H9 (cell line): ENCODE results near the gene ADAMTS8. TPM values are rescaled to one million over a fixed set of nuclear protein-coding genes. Genes with fewer than 3 reads are reported as not detected.

Experiments used
- DNase-seq: peaks from one replicate; pipeline ENCODE4 v3.0.0-alpha.2; 2017
- H2AFZ ChIP-seq: one replicate; pipeline ENCODE4 v1.6.1; 2013; ENCODE audit warnings: mild to moderate bottlenecking, low read length, control low read depth, moderate library complexity
- H2AK5ac ChIP-seq: 2 replicates; pipeline ENCODE4 v1.6.1; 2013; ENCODE audit warnings: low read length, control low read depth, mixed read lengths; ENCODE audit not compliant: insufficient read length
- H2BK120ac ChIP-seq: one replicate; pipeline ENCODE4 v1.6.1; 2013; ENCODE audit warnings: low read depth, mild to moderate bottlenecking, low read length, control low read depth, inconsistent platforms; ENCODE audit not compliant: poor library complexity, severe bottlenecking
- H2BK12ac ChIP-seq: 2 replicates; pipeline ENCODE4 v1.6.1; 2013; ENCODE audit warnings: low read length, control low read depth, mixed read lengths, low read depth; ENCODE audit not compliant: insufficient read length
- H2BK15ac ChIP-seq: 2 replicates; pipeline ENCODE4 v1.6.1; 2013; ENCODE audit warnings: low read depth, low read length, control low read depth
- H2BK20ac ChIP-seq: one replicate; pipeline ENCODE4 v1.6.1; 2013; ENCODE audit warnings: low read depth, mild to moderate bottlenecking, low read length, control low read depth, inconsistent platforms; ENCODE audit not compliant: poor library complexity, severe bottlenecking
- H2BK5ac ChIP-seq: 2 replicates; pipeline ENCODE4 v1.6.1; 2013; ENCODE audit warnings: low read length, control low read depth, mixed read lengths; ENCODE audit not compliant: insufficient read length
- H3K14ac ChIP-seq: 2 replicates; pipeline ENCODE4 v1.6.1; 2013; ENCODE audit warnings: low read length, control low read depth; ENCODE audit not compliant: insufficient read depth
- H3K18ac ChIP-seq: 2 replicates; pipeline ENCODE4 v1.6.1; 2013; ENCODE audit warnings: low read depth, mild to moderate bottlenecking, mixed read lengths, low read length, control low read depth; ENCODE audit not compliant: insufficient read length
- H3K23ac ChIP-seq: 2 replicates; pipeline ENCODE4 v1.6.1; 2013; ENCODE audit warnings: low read length, control low read depth, mixed read lengths, low read depth; ENCODE audit not compliant: insufficient read length
- H3K23me2 ChIP-seq: 2 replicates; pipeline ENCODE4 v1.6.1; 2013; ENCODE audit warnings: low read depth, mild to moderate bottlenecking, mixed read lengths, low read length, control low read depth; ENCODE audit not compliant: insufficient read length, poor library complexity, severe bottlenecking
- H3K27ac ChIP-seq: 2 replicates; pipeline ENCODE4 v1.5.1; 2013; ENCODE audit warnings: low read length, control low read depth, mixed read lengths, low read depth; ENCODE audit not compliant: insufficient read length
- H3K27me3 ChIP-seq: 2 replicates; pipeline ENCODE4 v1.6.1; 2013; ENCODE audit warnings: low read length, control low read depth, inconsistent platforms; ENCODE audit not compliant: insufficient read depth
- H3K4ac ChIP-seq: 2 replicates; pipeline ENCODE4 v1.6.1; 2013; ENCODE audit warnings: low read depth, mild to moderate bottlenecking, control low read depth, inconsistent platforms, low read length, moderate library complexity
- H3K4me1 ChIP-seq: 2 replicates; pipeline ENCODE4 v1.6.1; 2013; ENCODE audit warnings: low read length, control low read depth, inconsistent platforms; ENCODE audit not compliant: insufficient read depth
- H3K4me2 ChIP-seq: 2 replicates; pipeline ENCODE4 v1.6.1; 2013; ENCODE audit warnings: low read length, control low read depth, mixed read lengths; ENCODE audit not compliant: insufficient read length, insufficient read depth
- H3K56ac ChIP-seq: 2 replicates; pipeline ENCODE4 v1.6.1; 2013; ENCODE audit warnings: low read depth, mild to moderate bottlenecking, mixed read lengths, low read length, control low read depth; ENCODE audit not compliant: insufficient read length
- H3K79me1 ChIP-seq: 2 replicates; pipeline ENCODE4 v1.6.1; 2013; ENCODE audit warnings: low read depth, mild to moderate bottlenecking, moderate library complexity, low read length, control low read depth, inconsistent platforms; ENCODE audit not compliant: insufficient read depth, poor library complexity, severe bottlenecking
- H3K79me2 ChIP-seq: 2 replicates; pipeline ENCODE4 v1.6.1; 2013; ENCODE audit warnings: low read length, control low read depth, inconsistent platforms; ENCODE audit not compliant: insufficient read depth
- H3K9ac ChIP-seq: 2 replicates; pipeline ENCODE4 v1.6.1; 2013; ENCODE audit warnings: low read length, control low read depth, mixed read lengths; ENCODE audit not compliant: insufficient read length; ENCODE audit errors: extremely low read depth
- H3K9me3 ChIP-seq: one replicate; pipeline ENCODE4 v1.6.1; 2013; ENCODE audit warnings: low read depth, low read length, inconsistent platforms; ENCODE audit not compliant: control insufficient read depth
- H3T11ph ChIP-seq: one replicate; pipeline ENCODE4 v1.6.1; 2013; ENCODE audit warnings: mild to moderate bottlenecking, low read length, control low read depth, inconsistent platforms
- H4K20me1 ChIP-seq: one replicate; pipeline ENCODE4 v1.6.1; 2013; ENCODE audit not compliant: control insufficient read depth, insufficient read length, insufficient read depth
- H4K5ac ChIP-seq: 2 replicates; pipeline ENCODE4 v1.6.1; 2013; ENCODE audit warnings: low read depth, mild to moderate bottlenecking, mixed read lengths, low read length, control low read depth; ENCODE audit not compliant: insufficient read length
- H4K8ac ChIP-seq: replicated peaks from 2 replicates; pipeline ENCODE4 v1.6.1; 2013; ENCODE audit warnings: low read length, control low read depth, mixed read lengths, low read depth; ENCODE audit not compliant: insufficient read length
- H4K91ac ChIP-seq: 2 replicates; pipeline ENCODE4 v1.6.1; 2013; ENCODE audit warnings: low read depth, mild to moderate bottlenecking, moderate library complexity, mixed read lengths, low read length, control low read depth; ENCODE audit not compliant: insufficient read length
- H3K27ac Mint-ChIP-seq, 3 experiments: 2 replicates in 2 of 3; 3 replicates in 1 of 3; pipeline ENCODE4 v1.8.0; 2020 to 2021; ENCODE audit warnings: mixed read lengths in 3 of 3, mild to moderate bottlenecking in 1 of 3, moderate library complexity in 1 of 3
- H3K27me3 Mint-ChIP-seq: 2 replicates; pipeline ENCODE4 v1.8.0; 2021; ENCODE audit warnings: low read depth, mild to moderate bottlenecking, moderate library complexity, mixed read lengths
- H3K36me3 Mint-ChIP-seq, 3 experiments: 2 replicates in 2 of 3; 3 replicates in 1 of 3; pipeline ENCODE4 v1.8.0; 2020 to 2021; ENCODE audit warnings: low read depth in 3 of 3, mixed read lengths in 3 of 3; ENCODE audit not compliant: insufficient read depth in 1 of 3
- H3K4me1 Mint-ChIP-seq, 2 experiments: 2 replicates each; pipeline ENCODE4 v1.8.0; 2020; ENCODE audit warnings: mixed read lengths in 2 of 2
- H3K4me3 Mint-ChIP-seq, 2 experiments: 2 replicates in 1 of 2; 3 replicates in 1 of 2; pipeline ENCODE4 v1.8.0; 2020 to 2021; ENCODE audit warnings: mild to moderate bottlenecking in 2 of 2, mixed read lengths in 2 of 2, moderate library complexity in 1 of 2
- H3K9me3 Mint-ChIP-seq, 2 experiments: 2 replicates in 1 of 2; 3 replicates in 1 of 2; pipeline ENCODE4 v1.8.0; 2020; ENCODE audit warnings: mild to moderate bottlenecking in 2 of 2, mixed read lengths in 2 of 2, moderate library complexity in 1 of 2
- CTCF ChIP-seq: fragments of 200-600 bp; sonication (generic); conservative IDR thresholded peaks from 3 replicates; pipeline ENCODE4 v1.8.0; 2021; ENCODE audit warnings: antibody characterized with exemption, mild to moderate bottlenecking
- WGBS: extraction: QIAGEN DNeasy Blood & Tissue Kit; methylation state at CpG from one replicate; pipeline ENCODE4 v1.1.7; 2013; ENCODE audit warnings: missing lambda C conversion rate, low lambda C conversion rate, mixed read lengths; ENCODE audit not compliant: insufficient read length; ENCODE audit errors: extremely low coverage; 5-methylcytosine and 5-hydroxymethylcytosine counted together
- total RNA-seq: library from RNA; stranded (reverse); gene quantifications from 2 replicates; pipeline ENCODE4 v1.2.1, GENCODE V29; 2021

Gene ADAMTS8
- total RNA-seq, 1 experiment from 2014 or later = 5.0 TPM

- H3K27ac Mint-ChIP-seq = peak overlapping the region in 1 of 3 experiments; percentile 89; a peak in 1 of 7 replicates
- peaks cover 55 to 62% of the 10 kb centered on the region in 2 experiments for H3K4me1 Mint-ChIP-seq
- Histone ChIP-seq H3K18ac (no peak overlapping the region), H3K23me2 (no peaks in the 10 kb centered on the region), H3K23ac (no peak overlapping the region), H2BK12ac (no peak overlapping the region), H3K27me3 (no peaks in the 10 kb centered on the region), H3K79me2 (no peaks in the 10 kb centered on the region), H3T11ph (no peak overlapping the region), H4K91ac (peak overlapping the region; percentile 48), H3K4me2 (no peak overlapping the region), H3K9me3 (no peaks in the 10 kb centered on the region), H4K8ac (no peak overlapping the region), H3K4ac (no peak overlapping the region), H3K79me1 (no peaks in the 10 kb centered on the region), H2BK20ac (no peak overlapping the region), H3K9ac (no peak overlapping the region), H2BK120ac (no peak overlapping the region), H4K5ac (no peak overlapping the region), H3K14ac (no peak overlapping the region), H2BK5ac (no peak overlapping the region), H2AFZ (no peak overlapping the region), H3K4me1 (peaks cover 13% of the 10 kb centered on the region; the same call in 1 of the 2 replicates), H2BK15ac (no peak overlapping the region), H3K56ac (no peak overlapping the region), H4K20me1 (no peaks in the 10 kb centered on the region), H2AK5ac (no peak overlapping the region), H3K27ac (no peak overlapping the region)
- no peaks in the 10 kb centered on the region for H3K9me3 Mint-ChIP-seq
- H3K36me3 Mint-ChIP-seq = peaks cover 0 to 10% (median 4%) of the 10 kb centered on the region in 3 experiments; a peak in 2 of 7 replicates
- peaks cover 17% of the 10 kb centered on the region for H3K27me3 Mint-ChIP-seq
- no peak for TF ChIP-seq CTCF
- DNase-seq = no peak
- no peak overlapping the region; a peak in 1 of 5 replicates for H3K4me3 Mint-ChIP-seq
- WGBS = no CpG with 5 or more reads among the region's 13 CpGs
These were observed 27.5 kb downstream of the ADAMTS8 start for GRCh38 chr11:130400781-130401483.
